H4 (cell line): ENCODE measurements around the gene CTNNA2. TPM values are rescaled to one million over a fixed set of nuclear protein-coding genes. Genes with fewer than 3 reads are reported as not detected.

ENCODE experiments used
- DNase-seq: peaks from one replicate; pipeline ENCODE4 v3.0.0-alpha.2; 2015; ENCODE audit warnings: low spot score
- total RNA-seq: library from RNA; depleted of rRNA; stranded (reverse); fragments of >200 nt; shearing (Covaris generic); gene quantifications from 2 replicates; pipeline ENCODE4 v1.2.3, GENCODE V29; 2014; rRNA removed

Gene CTNNA2
- total RNA-seq: 0.39 and 0.70 TPM in 2 replicates

GRCh38 chr2:79512442-79513401 lies at the start of gene CTNNA2:
CTNNA2 (plus strand) TSS chr2:79513051.
- DNase-seq: peak; percentile 64

GRCh38 chr2:79487399-79487798 lies 25.5 kb upstream of the CTNNA2 start:
- no peak for DNase-seq

- DNase-seq: peak; percentile 51
These were observed 1.4 kb upstream of the CTNNA2 start for GRCh38 chr2:79511320-79511951.

GRCh38 chr2:79513711-79514110 lies 860 bp downstream of the CTNNA2 start:
- no peak for DNase-seq

- DNase-seq: peak; percentile 9
These were observed 16.8 kb downstream of the CTNNA2 start for GRCh38 chr2:79529636-79530035.

- DNase-seq: peak; percentile 16
These were observed 17.6 kb downstream of the CTNNA2 start for GRCh38 chr2:79530443-79530842.

- DNase-seq: no peak
These were observed 34.7 kb downstream of the CTNNA2 start for GRCh38 chr2:79547568-79547967.

- no peak for DNase-seq
These were observed 39.8 kb downstream of the CTNNA2 start for GRCh38 chr2:79552653-79553052.

- no peak for DNase-seq
These were observed 42.0 kb downstream of the CTNNA2 start for GRCh38 chr2:79554899-79555298.

GRCh38 chr2:79564065-79564464 lies 51.2 kb downstream of the CTNNA2 start:
- no peak for DNase-seq

GRCh38 chr2:79569048-79569447 lies 56.2 kb downstream of the CTNNA2 start:
- DNase-seq: no peak

GRCh38 chr2:79573895-79574674 lies 61.2 kb downstream of the CTNNA2 start:
- DNase-seq: no peak

GRCh38 chr2:79576451-79576850 lies 63.6 kb downstream of the CTNNA2 start:
- no peak for DNase-seq

GRCh38 chr2:79578952-79579351 lies 66.1 kb downstream of the CTNNA2 start:
- no peak for DNase-seq

GRCh38 chr2:79580175-79580574 lies 67.3 kb downstream of the CTNNA2 start:
- DNase-seq: no peak

GRCh38 chr2:79585701-79586433 lies 73.0 kb downstream of the CTNNA2 start:
- DNase-seq: peak; percentile 76

GRCh38 chr2:79591281-79591680 lies 78.4 kb downstream of the CTNNA2 start:
- DNase-seq: no peak

GRCh38 chr2:79593237-79593867 lies 80.5 kb downstream of the CTNNA2 start:
- no peak for DNase-seq

GRCh38 chr2:79596403-79596802 lies 83.6 kb downstream of the CTNNA2 start:
- no peak for DNase-seq

GRCh38 chr2:79604748-79605147 lies 91.9 kb downstream of the CTNNA2 start:
- no peak for DNase-seq

GRCh38 chr2:79611448-79612016 lies 98.7 kb downstream of the CTNNA2 start:
- DNase-seq: no peak
